HG03139 (cell line): Measurements from ENCODE around the gene NPHP3.

Experiments
- ATAC-seq: cut with Tn5 transposase; IDR thresholded peaks from one replicate; pipeline ENCODE4 v1.9.1; 2021; ENCODE audit not compliant: unreplicated experiment

Gene NPHP3

DNA sequence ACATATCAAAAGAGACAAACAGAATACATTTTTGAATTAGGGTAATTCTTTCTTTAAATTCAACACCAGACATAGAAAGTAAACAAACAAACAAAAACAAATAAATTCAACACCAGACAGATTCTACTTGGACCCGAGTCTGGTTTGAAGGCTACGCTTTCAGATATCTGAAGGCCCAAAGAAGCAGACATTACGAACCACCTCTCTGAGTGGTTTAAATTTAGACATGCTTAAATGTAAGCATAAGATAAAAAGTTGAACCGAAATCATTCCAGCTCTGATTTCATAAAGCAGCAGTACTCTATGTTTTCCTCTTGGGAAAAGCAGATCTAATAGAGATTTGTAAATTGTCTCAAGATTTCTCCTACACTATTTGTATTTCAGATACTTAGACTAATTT is 32.2 kb downstream of the NPHP3 start:
- no peak for ATAC-seq

- ATAC-seq = no peak
These were observed 40.0 kb downstream of the NPHP3 start for GRCh38 chr3:132682201-132682600.

DNA sequence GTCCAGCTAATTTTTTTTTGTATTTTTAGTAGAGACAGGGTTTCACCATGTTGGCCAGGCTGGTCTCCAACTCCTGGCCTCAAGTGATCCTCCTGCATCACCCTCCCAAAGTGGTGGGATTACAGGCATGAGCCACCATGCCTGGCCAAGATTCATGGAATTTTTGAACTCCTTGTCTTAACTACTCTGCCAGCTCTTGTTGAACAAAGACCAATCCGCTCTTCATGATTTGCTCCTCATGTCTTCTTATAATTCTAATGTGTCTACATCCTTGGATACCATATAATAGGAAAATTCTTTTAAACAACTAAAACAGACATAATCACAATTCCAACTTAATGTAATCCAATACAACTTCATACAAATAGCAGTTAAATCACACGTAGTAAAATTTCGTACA is 40.8 kb downstream of the NPHP3 start:
- no peak for ATAC-seq

DNA sequence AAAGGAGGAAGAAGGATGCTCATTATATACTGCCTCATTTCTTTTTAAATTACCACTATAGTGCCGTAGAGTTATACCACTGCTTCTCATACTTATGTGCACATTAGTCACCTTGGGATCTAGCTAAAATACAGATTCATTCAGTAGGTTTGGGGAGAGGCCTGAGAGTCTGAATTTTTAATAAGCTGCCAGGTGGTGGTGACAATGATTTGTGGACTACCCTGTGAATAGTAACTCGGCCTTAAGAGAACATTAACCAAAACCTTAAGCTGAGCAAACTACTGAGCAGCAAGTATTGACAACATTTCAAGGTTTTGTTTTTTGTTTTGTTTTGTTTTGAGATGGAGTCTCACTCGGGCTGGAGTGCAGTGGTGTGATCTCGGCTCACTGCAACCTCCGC is 42.3 kb downstream of the NPHP3 start:
- no peak for ATAC-seq

DNA sequence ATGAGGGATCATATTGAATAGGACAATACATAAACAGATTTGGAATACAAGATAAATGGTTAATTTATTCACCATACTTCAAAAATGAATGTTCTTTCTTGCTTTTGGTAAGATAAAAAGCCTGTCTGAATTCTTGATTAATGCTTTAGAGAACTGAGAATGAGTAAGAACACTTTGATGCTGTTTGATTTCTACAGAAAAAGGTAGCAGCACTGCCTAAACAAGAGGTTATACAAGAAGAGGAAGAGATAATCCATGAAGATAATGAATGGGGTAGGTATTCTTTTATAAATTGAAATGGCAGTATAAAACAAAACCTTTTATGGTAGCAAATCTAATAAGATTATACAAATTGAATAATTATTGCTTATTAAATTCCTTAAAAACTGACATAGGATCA is 46.8 kb downstream of the NPHP3 start:
- no peak for ATAC-seq

DNA sequence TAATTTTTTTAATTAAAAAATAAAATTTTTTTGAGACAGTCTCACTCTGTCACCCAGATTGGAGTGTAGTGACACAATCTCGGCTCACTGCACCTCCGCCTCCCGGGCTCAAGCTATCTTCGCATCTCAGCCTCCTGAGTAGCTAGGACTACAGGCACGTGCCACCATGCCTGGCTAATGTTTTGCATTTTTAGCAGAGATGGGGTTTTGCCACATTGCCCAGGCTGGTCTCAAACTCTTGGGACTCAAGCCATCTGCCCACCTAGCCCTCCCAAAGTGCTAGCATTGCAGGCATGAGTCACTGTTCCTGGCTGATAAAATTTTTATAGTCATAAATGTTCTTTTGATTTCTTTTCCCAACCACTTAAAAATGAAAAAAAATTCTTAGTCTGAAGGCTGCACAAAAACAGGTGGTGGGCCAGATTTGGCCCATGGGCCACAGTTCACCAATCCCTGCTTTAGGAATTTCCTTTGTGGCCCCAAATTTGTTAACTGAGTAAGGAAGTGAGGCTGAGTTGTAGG is 52.9 kb downstream of the NPHP3 start:
- ATAC-seq = no peak

DNA sequence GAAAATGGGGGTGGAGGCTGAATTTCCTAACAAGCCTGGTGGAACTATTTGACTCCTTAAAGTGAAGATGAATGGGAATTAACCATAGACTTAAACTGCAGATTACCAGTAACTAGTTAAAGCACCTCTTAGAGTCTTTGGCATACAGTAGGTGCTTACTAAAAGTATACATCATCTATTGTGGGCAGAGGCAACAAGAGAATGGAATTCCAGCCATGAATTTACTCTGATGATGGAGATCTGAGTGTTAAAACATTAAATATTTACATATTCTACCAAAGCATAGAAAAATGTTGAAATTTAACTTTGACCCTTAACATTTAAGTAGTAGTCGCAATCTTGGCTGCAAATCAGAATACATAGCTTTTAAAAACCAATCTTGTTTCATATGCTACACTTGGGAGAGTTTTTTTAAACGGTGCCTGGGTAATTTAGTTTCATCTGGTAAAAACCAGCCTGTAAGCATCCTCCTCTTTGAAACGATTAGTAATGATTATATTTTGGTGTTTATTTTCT is 56.9 kb downstream of the NPHP3 start:
- ATAC-seq = no peak

- ATAC-seq = no peak
These were observed 60.0 kb downstream of the NPHP3 start for GRCh38 chr3:132662212-132662611.

DNA sequence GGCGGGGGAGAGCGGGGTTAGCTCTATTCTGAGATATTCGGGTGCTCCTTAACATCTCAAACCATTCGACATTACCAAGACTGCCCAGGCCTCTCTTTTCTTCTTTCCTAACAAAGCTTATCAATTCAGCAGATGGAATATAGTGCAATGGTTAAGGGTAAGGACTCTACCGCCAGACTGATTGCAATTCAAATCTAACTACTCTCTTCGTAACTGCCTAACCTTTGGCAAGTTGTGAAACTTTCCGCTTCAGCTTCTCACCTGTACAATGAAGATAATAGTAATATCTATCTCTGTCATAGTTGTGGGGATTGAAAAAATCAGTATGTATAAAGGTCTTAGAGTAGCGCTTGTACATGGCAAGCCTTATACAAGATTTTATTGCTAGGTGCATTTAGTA is 61.1 kb downstream of the NPHP3 start:
- ATAC-seq = no peak

GRCh38 chr3:132660811-132661070 is 61.5 kb downstream of the NPHP3 start:
- no peak for ATAC-seq

DNA sequence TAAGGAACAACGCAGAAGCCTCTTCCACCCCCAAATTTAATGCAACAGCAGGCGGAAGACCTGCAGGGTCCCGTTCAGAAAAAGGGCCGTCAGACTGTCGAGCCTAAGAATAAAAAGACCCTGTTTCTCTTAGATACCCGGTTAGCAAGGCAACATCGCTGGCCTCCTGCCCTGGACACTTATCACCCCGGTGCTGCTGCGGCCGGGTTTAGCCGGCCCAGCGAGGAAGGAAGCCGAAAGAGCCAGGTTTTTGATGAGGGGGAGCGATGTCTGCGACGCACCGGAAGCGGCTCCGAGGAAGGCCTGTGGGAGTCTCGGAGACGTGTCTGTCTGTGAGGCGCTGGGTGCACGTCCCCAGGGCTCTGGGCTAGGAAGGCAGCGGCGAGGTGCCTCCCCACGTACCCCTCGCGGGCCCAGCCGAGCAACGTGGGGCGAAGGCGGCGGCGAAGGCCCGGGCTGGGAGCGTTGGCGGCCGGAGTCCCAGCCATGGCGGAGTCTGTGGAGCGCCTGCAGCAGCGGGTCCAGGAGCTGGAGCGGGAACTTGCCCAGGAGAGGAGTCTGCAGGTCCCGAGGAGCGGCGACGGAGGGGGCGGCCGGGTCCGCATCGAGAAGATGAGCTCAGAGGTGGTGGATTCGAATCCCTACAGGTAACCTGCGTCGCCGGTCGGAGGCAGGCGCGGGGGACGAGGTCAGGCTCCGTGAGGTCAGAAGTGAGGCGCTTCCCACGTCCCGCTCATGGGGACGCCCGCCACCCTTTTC is 62.0 kb downstream of the NPHP3 start, which contains the start of gene UBA5:
UBA5 (plus strand) TSS at position 278 of the 759 bp plus-strand sequence; CDS start at position 487, 209 bp downstream.
- ATAC-seq = peak; percentile 77

GRCh38 chr3:132659365-132660051 is 62.7 kb downstream of the NPHP3 start, which contains the start of gene ACAD11:
Gene ACAD11, minus strand, starts transcription at chr3:132659809. Its CDS starts 58 bp downstream, at chr3:132659751.
- ATAC-seq = peak; percentile 35

DNA sequence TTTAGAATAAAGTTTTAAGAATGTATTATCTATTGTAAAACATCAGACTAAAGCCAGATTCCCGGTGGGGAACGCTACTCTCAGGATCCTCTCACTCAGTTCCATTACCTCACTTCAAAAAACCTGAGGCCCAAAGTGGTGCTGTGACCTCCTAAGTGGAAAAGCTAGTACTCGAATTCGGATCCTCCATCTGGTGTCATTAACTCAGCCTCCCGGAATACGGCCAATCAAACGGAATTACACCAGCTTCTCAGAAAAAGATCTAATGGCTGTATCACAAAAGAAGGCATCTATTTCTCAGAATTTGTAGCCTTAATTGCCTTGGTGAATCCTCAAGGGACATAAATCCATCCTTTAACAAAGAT is 63.2 kb downstream of the NPHP3 start:
- no peak for ATAC-seq

- ATAC-seq = no peak
These were observed 64.1 kb downstream of the NPHP3 start for GRCh38 chr3:132657869-132658747.

DNA sequence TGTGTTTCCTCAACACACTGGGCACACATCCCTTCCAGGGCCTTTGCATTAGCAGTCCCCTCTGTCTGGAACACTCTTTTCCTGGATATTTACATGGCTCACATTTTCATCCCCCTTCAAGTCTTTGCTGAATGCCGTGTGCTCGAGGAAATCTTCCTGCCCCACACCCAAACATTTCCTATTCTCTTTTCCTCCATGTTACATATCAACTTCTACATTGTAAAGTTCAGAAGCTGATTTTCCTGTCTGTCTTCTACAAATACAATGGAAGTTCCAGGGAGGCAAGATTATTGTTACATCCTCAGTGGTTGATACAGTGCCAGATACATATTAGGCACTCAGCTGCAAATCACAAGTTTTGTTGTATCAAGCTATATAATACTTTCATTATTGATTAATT is 66.7 kb downstream of the NPHP3 start:
- ATAC-seq = no peak

GRCh38 chr3:132654721-132655120 is 67.5 kb downstream of the NPHP3 start:
- no peak for ATAC-seq

DNA sequence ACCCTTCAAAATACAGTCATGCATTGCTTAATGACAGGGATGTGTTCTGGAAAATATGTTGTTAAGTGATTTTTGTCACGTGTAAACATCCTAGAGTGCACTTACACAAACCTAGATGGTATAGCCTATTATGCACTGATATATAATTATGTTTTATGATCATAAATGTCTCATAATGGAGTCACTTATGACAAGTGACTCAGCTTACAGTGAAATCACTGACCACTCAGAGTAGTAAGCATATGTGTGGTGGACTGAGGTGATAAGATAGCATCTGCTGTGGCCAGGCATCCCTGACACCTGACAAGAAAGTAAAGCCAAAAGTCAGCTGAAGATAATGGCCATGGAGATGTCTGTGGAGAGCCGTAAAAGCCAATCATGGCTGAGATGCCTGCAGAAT is 68.0 kb downstream of the NPHP3 start:
- ATAC-seq = no peak

DNA sequence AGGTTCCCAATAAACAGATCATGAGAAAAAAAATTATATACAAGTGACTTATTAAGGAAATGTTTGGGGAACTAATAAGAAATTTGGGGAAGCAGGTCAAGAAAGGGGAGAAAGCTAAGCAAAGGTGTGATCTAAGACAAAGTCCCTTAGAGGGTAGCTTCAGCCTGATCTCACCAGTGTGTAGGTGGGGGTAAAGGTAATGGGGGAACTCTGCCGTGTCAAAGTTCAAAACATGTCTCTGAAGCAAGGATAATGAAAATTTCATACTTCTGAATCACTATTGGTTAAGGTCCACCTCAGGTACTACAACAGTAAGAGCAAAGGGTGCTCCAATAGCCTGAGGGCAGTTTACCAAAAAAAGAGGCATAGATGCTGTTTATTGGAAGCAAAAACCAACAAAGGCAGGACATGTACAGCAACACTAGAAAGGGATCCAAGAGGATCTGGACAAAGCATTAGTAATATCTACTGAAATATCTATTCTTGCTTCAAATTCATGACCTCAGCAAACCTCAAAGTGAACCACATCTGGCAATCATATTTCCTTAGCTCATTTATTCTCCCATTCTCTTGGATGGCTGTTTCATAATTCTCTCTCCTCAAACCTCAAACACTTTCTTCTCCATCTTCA is 69.5 kb downstream of the NPHP3 start:
- ATAC-seq = no peak

DNA sequence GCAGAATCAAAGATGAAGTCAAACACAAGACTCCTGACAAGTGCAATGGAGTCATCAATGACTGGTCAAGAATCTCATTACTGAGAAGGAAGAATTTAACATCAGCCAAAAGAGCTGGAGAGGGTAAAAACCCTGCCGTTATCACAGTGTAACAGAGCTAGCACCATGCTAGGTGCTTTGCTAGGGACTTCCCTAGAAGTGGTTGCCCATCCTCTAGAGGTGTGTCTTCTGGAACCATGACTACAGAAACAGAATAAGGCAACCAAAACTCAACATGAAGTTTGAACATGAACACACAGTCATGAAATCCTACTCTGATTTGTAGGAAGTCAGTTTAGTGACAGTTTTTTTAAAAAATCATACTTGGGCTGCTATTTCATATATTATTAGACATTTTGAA is 72.1 kb downstream of the NPHP3 start:
- ATAC-seq = no peak

DNA sequence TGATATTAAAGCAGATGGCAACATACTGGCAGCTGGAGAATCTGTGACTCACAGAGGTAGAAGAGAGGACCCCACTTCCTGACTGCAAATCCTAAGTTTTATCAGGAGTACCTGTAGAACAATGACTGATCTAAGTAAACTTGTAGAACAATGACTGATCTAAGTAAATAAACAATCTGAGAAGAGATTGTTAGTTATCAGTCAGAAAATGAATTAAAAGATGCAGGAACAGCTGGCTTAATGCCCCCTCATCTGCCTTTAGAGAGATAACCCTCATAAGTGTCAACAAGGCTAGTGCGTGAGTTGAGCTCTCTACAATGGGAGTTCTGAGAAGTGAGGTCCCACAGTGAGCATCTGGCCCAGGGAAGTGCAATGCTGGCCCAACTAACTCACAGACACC is 77.2 kb downstream of the NPHP3 start:
- no peak for ATAC-seq

GRCh38 chr3:132643366-132643765 is 78.8 kb downstream of the NPHP3 start:
- ATAC-seq = no peak
